CD4-positive, alpha-beta T cell (primary cell): Measurements from ENCODE around the gene ANKLE2. TPM values are rescaled to one million over a fixed set of nuclear protein-coding genes. Genes with fewer than 3 reads are reported as not detected.
"Not testable (repeated sequence)": the region's sequence is repeated elsewhere in the genome, so short reads cannot be mapped to it uniquely, and the experiment has no call there.

Source experiments
- ATAC-seq: fragments of 200-7000 bp; cut with Tn5 transposase; one replicate; pipeline ENCODE4 v1.10.0; 2022; ENCODE audit warnings: mild to moderate bottlenecking; ENCODE audit not compliant: poor library complexity
- CTCF ChIA-PET: fragments of 350-600 bp; sonication (Branson Sonifier 250); formaldehyde crosslinking; loops from one replicate; lab custom pipeline; 2021; ENCODE audit warnings: antibody characterized with exemption, inconsistent platforms; lab: Charles Lee
- POLR2A ChIA-PET: fragments of 350-600 bp; sonication (Branson Sonifier 250); formaldehyde crosslinking; loops from one replicate; lab custom pipeline; 2021; ENCODE audit warnings: antibody characterized with exemption, inconsistent platforms; lab: Charles Lee
- DNase-seq, 14 experiments: peaks; one replicate each; pipeline ENCODE4 v3.0.0-alpha.2; 2013 to 2020; ENCODE audit warnings: mixed read lengths in 2 of 14
- H3K27ac ChIP-seq, 2 donors: one replicate each; pipeline versions ENCODE4 v1.5.1 to v1.7.0; 2013; ENCODE audit warnings: low read length in 2 of 2, low read depth in 1 of 2, mild to moderate bottlenecking in 1 of 2
- H3K27me3 ChIP-seq, 2 experiments: 1 replicate in 1 of 2; 2 replicates in 1 of 2; pipeline versions ENCODE4 v1.6.1 to v1.7.0; 2013; ENCODE audit warnings: low read length in 2 of 2, control low read depth in 1 of 2, mild to moderate bottlenecking in 1 of 2, moderate library complexity in 1 of 2; ENCODE audit not compliant: insufficient read depth in 2 of 2, control insufficient read depth in 1 of 2
- H3K36me3 ChIP-seq: one replicate; pipeline ENCODE4 v1.6.1; 2013; ENCODE audit warnings: low read length, control low read depth; ENCODE audit not compliant: insufficient read depth
- H3K4me1 ChIP-seq: one replicate; pipeline ENCODE4 v1.6.1; 2013; ENCODE audit warnings: low read length, control low read depth; ENCODE audit not compliant: insufficient read depth
- H3K4me3 ChIP-seq: one replicate; pipeline ENCODE4 v1.5.1; 2013; ENCODE audit warnings: mild to moderate bottlenecking, low read length, moderate library complexity
- H3K9me3 ChIP-seq, 2 experiments: 1 replicate in 1 of 2; 2 replicates in 1 of 2; pipeline versions ENCODE4 v1.6.1 to v1.7.0; 2013; ENCODE audit warnings: low read length in 2 of 2, mild to moderate bottlenecking in 2 of 2, control low read depth in 1 of 2, moderate library complexity in 1 of 2; ENCODE audit not compliant: control insufficient read depth in 1 of 2, insufficient read depth in 1 of 2
- H3K27ac Mint-ChIP-seq: one replicate; pipeline ENCODE4 v1.8.0; 2020; ENCODE audit warnings: mixed read lengths
- H3K27me3 Mint-ChIP-seq: one replicate; pipeline ENCODE4 v1.8.0; 2021; ENCODE audit warnings: mixed read lengths
- H3K36me3 Mint-ChIP-seq: one replicate; pipeline ENCODE4 v1.8.0; 2021; ENCODE audit warnings: low read depth, mixed read lengths
- H3K4me1 Mint-ChIP-seq: one replicate; pipeline ENCODE4 v1.8.0; 2021; ENCODE audit warnings: low read depth, mixed read lengths
- H3K4me3 Mint-ChIP-seq: one replicate; pipeline ENCODE4 v1.8.0; 2020; ENCODE audit warnings: mild to moderate bottlenecking, mixed read lengths
- H3K9me3 Mint-ChIP-seq: one replicate; pipeline ENCODE4 v1.8.0; 2020; ENCODE audit warnings: mixed read lengths
- CTCF ChIP-seq: fragments of 200-600 bp; IDR thresholded peaks from one replicate; pipeline ENCODE4 v1.8.0; 2022; ENCODE audit warnings: antibody characterized with exemption, mild to moderate bottlenecking
- intact Hi-C, 2 experiments: fragments of 100-400 bp; cut with DNase I in 1 of 2; cut with micrococcal nuclease in 1 of 2; formaldehyde crosslinking; loops; one replicate each; pipeline versions ENCODE4 v1.15.1 to v1.9.0; 2023 to 2025; cut with DNase I, micrococcal nuclease
- total RNA-seq, 174 experiments: library from RNA in 2 of 174; stranded (reverse) in 2 of 174; gene quantifications; one replicate each; pipeline ENCODE4 v1.2.3 and lab custom pipeline; 2021 to 2026

ANKLE2 gene
- total RNA-seq, 2 experiments from 2014 or later, result 61.7 to 65.7 TPM

DNA sequence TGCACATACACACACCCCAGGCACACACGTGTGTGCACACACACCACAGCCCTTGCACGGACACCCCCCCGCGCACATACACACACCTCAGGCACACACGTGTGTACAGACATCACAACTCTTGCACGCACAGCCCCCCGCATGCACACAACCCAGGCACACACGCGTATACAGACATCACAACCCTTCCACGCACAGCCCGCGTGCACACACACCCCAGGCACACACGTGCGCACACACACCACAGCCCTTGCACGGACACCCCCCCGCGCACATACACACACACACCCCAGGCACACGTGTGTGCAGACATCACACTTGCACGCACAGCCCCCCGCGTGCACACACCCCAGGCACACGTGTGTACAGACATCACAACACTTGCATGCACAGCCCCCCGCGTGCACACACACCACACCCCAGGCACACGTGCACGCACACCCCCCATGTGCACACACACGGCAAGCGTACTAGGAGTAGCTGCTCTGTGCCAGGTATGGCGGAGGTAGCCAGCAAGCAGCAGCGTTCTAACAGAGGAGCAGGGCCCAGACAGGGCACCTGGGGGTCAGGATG, 18.2 kb upstream of the ANKLE2 start:
- no peak overlapping the region for H3K27ac Mint-ChIP-seq
- ChIA-PET CTCF (no interaction called here), POLR2A (no interaction called here)
- H3K27me3 Mint-ChIP-seq, result no peaks in the 10 kb centered on the region
- H3K36me3 ChIP-seq, result peaks cover 78% of the 10 kb centered on the region
- H3K4me3 ChIP-seq, result no peak overlapping the region
- H3K27me3 ChIP-seq, result no peaks in the 10 kb centered on the region
- ATAC-seq (no peak), DNase-seq (no peak)
- no peaks in the 10 kb centered on the region for H3K4me1 Mint-ChIP-seq
- peaks cover 72% of the 10 kb centered on the region for H3K36me3 Mint-ChIP-seq
- no peak for TF ChIP-seq CTCF
- intact Hi-C loops, result no loop called here
- no peaks in the 10 kb centered on the region for H3K9me3 Mint-ChIP-seq
- no peaks in the 10 kb centered on the region for H3K9me3 ChIP-seq
- no peak overlapping the region for H3K27ac ChIP-seq
- H3K4me1 ChIP-seq, result no peaks in the 10 kb centered on the region
- no peak overlapping the region for H3K4me3 Mint-ChIP-seq

DNA sequence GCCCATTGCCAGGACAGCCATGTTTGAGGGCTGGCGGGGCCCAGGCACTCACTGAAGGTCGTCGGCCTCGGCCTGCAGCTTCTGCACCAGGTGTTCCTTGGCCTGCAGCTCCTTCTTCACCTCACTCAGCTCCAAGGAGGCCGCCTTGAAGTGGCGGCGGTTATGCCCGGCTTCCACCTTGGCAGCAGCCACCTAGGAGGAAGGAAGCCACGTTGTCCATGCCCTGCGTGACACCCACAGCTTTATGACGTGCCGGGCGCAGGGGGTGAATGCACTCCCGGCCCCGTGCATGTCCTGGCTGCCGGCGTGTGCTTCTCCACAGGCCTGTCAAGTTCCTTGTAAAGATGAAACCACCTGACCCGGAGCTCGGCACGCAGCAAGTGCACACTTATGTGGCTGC, 16.0 kb upstream of the ANKLE2 start:
- POLR2A ChIA-PET, result no interaction called here
- intact Hi-C loops, result no loop called here
- Histone ChIP-seq H3K9me3 (peaks cover 0 to 8% of the 10 kb centered on the region in 2 experiments), H3K36me3 (peaks cover 81% of the 10 kb centered on the region), H3K27ac (no peak overlapping the region), H3K4me3 (no peak overlapping the region), H3K4me1 (peaks cover 20% of the 10 kb centered on the region), H3K27me3 (no peaks in the 10 kb centered on the region)
- CTCF ChIA-PET, result no interaction called here
- no peak for TF ChIP-seq CTCF
- ATAC-seq, result no peak
- no peaks in the 10 kb centered on the region for H3K27me3 Mint-ChIP-seq
- H3K4me1 Mint-ChIP-seq, result peaks cover 18% of the 10 kb centered on the region
- H3K27ac Mint-ChIP-seq, result no peak overlapping the region
- H3K4me3 Mint-ChIP-seq, result no peak overlapping the region
- peaks cover 69% of the 10 kb centered on the region for H3K36me3 Mint-ChIP-seq
- H3K9me3 Mint-ChIP-seq, result no peaks in the 10 kb centered on the region
- no peak for DNase-seq

DNA sequence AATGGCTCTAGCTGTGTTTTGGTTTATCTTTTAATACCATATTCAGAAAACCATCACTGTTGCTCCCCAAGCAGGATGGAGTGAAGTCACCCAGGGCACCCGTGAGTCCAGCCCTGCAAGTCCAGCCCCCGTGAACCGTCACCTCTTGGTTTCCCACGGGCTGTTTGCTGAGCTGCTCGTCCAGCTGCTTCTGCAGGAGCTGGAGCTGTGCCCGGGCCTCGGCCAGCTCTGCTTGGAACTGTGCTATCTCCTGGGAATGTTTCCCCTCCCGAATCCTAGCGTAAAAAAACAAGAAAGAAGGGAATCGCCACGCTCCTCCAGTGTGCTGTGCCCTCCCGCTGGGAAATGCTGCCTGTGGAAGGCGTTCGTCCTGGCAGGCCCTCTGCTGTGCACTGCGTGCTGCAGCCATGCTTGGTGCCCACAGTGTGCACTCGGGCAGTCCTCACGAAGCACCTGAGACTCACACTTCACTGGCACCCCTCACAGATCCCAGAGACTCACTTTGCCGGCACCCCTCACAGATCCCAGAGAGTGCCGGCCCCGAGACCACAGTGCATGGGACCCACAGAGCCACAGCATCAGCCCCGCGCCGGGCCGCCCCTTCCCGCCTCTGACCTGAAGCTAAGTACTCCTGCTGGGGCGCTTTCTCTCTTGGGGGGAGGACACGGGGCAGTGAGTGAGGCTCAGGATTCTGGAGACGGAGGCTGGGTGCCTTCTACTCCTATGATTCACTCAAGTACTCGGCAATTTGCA, 15.4 kb upstream of the ANKLE2 start:
- H3K36me3 ChIP-seq, result peaks cover 78% of the 10 kb centered on the region
- Mint-ChIP-seq H3K36me3 (peaks cover 69% of the 10 kb centered on the region), H3K27me3 (no peaks in the 10 kb centered on the region), H3K9me3 (no peaks in the 10 kb centered on the region), H3K27ac (no peak overlapping the region), H3K4me3 (no peak overlapping the region), H3K4me1 (peaks cover 24% of the 10 kb centered on the region)
- ChIA-PET POLR2A (no interaction called here), CTCF (no interaction called here)
- H3K9me3 ChIP-seq, result peaks cover 0 to 8% of the 10 kb centered on the region in 2 experiments
- peaks cover 26% of the 10 kb centered on the region for H3K4me1 ChIP-seq
- ATAC-seq (no peak), DNase-seq (no peak)
- H3K4me3 ChIP-seq, result no peak overlapping the region
- intact Hi-C loops, result no loop called here
- H3K27me3 ChIP-seq, result no peaks in the 10 kb centered on the region
- no peak overlapping the region for H3K27ac ChIP-seq
- TF ChIP-seq CTCF, result no peak

DNA sequence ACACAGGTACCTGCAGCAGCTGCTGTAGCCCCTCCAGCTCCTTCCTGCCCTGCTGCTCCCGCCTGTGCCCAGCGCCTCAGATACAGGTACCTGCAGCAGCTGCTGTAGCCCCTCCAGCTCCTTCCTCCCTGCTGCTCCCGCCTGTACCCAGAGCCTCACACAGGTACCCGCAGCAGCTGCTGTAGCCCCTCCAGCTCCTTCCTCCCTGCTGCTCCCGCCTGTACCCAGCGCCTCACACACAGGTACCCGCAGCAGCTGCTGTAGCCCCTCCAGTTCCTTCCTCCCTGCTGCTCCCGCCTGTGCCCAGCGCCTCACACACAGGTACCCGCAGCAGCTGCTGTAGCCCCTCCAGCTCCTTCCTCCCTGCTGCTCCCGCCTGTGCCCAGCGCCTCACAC, 14.6 kb upstream of the ANKLE2 start:
- intact Hi-C loops, H3K9me3 Mint-ChIP-seq, DNase-seq, H3K27me3 ChIP-seq, H3K9me3 ChIP-seq, POLR2A ChIA-PET, H3K4me3 ChIP-seq, H3K4me3 Mint-ChIP-seq, H3K27ac ChIP-seq, CTCF ChIA-PET, ATAC-seq, H3K27ac Mint-ChIP-seq, H3K27me3 Mint-ChIP-seq: not testable (repeated sequence)
- H3K36me3 Mint-ChIP-seq, result peaks cover 68% of the 10 kb centered on the region
- H3K4me1 Mint-ChIP-seq, result peaks cover 31% of the 10 kb centered on the region
- Histone ChIP-seq H3K36me3 (peaks cover 71% of the 10 kb centered on the region), H3K4me1 (peaks cover 34% of the 10 kb centered on the region)
